Stomach (tissue), 4 donors: Measurements from ENCODE around the gene OGFR.

Experiments
- EP300 ChIP-seq: sonication (generic); formaldehyde crosslinking; IDR thresholded peaks from one replicate; pipeline ENCODE4 v1.6.1; 2017; ENCODE audit warnings: antibody characterized with exemption
- POLR2A ChIP-seq, 4 donors: fragments of 450-650 bp; IDR thresholded peaks; one replicate each; pipeline ENCODE4 v1.6.1; 2016; ENCODE audit warnings: antibody characterized with exemption in 4 of 4, control low read depth in 2 of 4, mild to moderate bottlenecking in 1 of 4, moderate library complexity in 1 of 4

DNA sequence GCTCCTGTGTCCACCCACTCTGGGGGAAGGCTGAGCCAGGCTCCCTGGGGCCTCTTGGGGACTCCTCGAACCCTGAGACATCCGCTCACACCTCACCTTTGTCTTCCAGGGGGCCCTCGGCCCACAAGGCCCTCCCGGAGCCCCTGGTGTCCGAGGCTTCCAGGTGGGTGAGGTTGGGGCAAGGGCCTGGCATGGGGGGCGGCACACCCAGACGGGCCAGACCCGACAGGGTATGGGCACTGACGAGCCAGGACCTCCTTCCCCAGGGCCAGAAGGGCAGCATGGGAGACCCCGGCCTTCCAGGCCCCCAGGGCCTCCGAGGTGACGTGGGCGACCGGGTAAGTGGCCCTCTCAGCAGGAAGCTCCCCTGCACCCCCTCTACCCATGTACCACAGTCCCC lies 25.6 kb downstream of the OGFR start:
- TF ChIP-seq POLR2A (IDR thresholded peaks at IDR 0.05) (no peak), EP300 (no peak)
